A673 (cell line): Measurements from ENCODE around the gene NOLC1.

ENCODE experiments used
- CTCF ChIP-seq: fragments of 300-800, 200-600 bp; sonication (generic); conservative IDR thresholded peaks from 2 replicates; pipeline ENCODE4 v1.5.1; 2017; ENCODE audit warnings: low read depth, mild to moderate bottlenecking, antibody characterized with exemption, low read length, moderate library complexity, mixed read lengths
- EZH2 ChIP-seq: fragments of 200-600 bp; sonication (generic); IDR thresholded peaks from 2 replicates; pipeline ENCODE4 v1.6.1; 2017; ENCODE audit warnings: borderline replicate concordance, low read depth, mild to moderate bottlenecking, mixed read lengths, antibody characterized with exemption, low read length; ENCODE audit not compliant: poor library complexity, severe bottlenecking

- no peak for TF ChIP-seq CTCF
- no peak for TF ChIP-seq EZH2
Measured at GRCh38 chr10:102106998-102107397, 45.2 kb upstream of the NOLC1 start.
